GM18526 (cell line): Measurements from ENCODE around the gene TMEM87A.

Experiments
- POLR2A ChIP-seq: IDR thresholded peaks from 3 replicates; pipeline ENCODE4 v1.6.1; 2011; ENCODE audit not compliant: insufficient read length; ENCODE audit errors: extremely low read depth

Gene TMEM87A

GRCh38 chr15:42273900-42274701 is 868 bp upstream of the TMEM87A start:
- TF ChIP-seq POLR2A, result no peak

GRCh38 chr15:42270996-42271395 is 2.2 kb downstream of the TMEM87A start:
- TF ChIP-seq POLR2A, result no peak

- no peak for TF ChIP-seq POLR2A
These were observed 2.7 kb downstream of the TMEM87A start for GRCh38 chr15:42270551-42270950.

GRCh38 chr15:42267286-42267685 is 5.9 kb downstream of the TMEM87A start:
- TF ChIP-seq POLR2A, result no peak

- no peak for TF ChIP-seq POLR2A
These were observed 8.4 kb downstream of the TMEM87A start for GRCh38 chr15:42264795-42265194.

GRCh38 chr15:42253300-42253699 is 19.9 kb downstream of the TMEM87A start:
- no peak for TF ChIP-seq POLR2A

GRCh38 chr15:42240823-42241222 is 32.4 kb downstream of the TMEM87A start:
- no peak for TF ChIP-seq POLR2A

GRCh38 chr15:42239528-42240182 is 33.6 kb downstream of the TMEM87A start:
- no peak for TF ChIP-seq POLR2A

GRCh38 chr15:42233107-42233506 is 40.1 kb downstream of the TMEM87A start:
- no peak for TF ChIP-seq POLR2A

- TF ChIP-seq POLR2A, result no peak
These were observed 40.6 kb downstream of the TMEM87A start for GRCh38 chr15:42232606-42233005.

- TF ChIP-seq POLR2A, result no peak
These were observed 42.1 kb downstream of the TMEM87A start for GRCh38 chr15:42231088-42231487.

- no peak for TF ChIP-seq POLR2A
These were observed 45.2 kb downstream of the TMEM87A start for GRCh38 chr15:42228036-42228435.

- TF ChIP-seq POLR2A, result no peak
These were observed 46.6 kb downstream of the TMEM87A start for GRCh38 chr15:42226648-42227047.

GRCh38 chr15:42220216-42220615 is 53.0 kb downstream of the TMEM87A start:
- no peak for TF ChIP-seq POLR2A

GRCh38 chr15:42218953-42219592 is 54.2 kb downstream of the TMEM87A start:
- no peak for TF ChIP-seq POLR2A

GRCh38 chr15:42217568-42217967 is 55.7 kb downstream of the TMEM87A start:
- TF ChIP-seq POLR2A, result no peak
